SKM-1 (cell line): ENCODE data around the gene RNF19B.

ENCODE experiments used
- DNase-seq: peaks from one replicate; lab custom pipeline; 2025; ENCODE audit not compliant: unreplicated experiment; lab: John Stamatoyannopoulos, UW

RNF19B gene

DNA sequence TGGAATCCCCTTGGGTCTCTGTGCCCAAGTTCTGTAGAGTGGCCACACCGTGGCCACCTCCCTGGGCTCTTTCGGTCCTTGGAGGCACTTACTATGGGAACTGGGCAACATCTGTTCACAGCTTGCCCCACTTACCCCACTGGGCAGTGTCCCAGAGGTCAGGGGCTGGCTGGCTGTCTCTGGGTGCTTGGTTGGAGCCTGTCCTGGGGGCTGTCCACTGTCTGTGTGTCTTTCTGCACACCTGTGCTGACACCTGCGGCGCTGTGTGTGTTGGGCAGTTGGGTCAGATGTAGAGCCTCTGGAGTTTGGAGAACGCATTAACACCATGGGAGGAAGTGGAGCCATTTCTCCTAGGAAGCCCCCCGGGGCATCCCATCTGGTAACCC lies 62.1 kb downstream of the RNF19B start:
- no peak for DNase-seq

DNA sequence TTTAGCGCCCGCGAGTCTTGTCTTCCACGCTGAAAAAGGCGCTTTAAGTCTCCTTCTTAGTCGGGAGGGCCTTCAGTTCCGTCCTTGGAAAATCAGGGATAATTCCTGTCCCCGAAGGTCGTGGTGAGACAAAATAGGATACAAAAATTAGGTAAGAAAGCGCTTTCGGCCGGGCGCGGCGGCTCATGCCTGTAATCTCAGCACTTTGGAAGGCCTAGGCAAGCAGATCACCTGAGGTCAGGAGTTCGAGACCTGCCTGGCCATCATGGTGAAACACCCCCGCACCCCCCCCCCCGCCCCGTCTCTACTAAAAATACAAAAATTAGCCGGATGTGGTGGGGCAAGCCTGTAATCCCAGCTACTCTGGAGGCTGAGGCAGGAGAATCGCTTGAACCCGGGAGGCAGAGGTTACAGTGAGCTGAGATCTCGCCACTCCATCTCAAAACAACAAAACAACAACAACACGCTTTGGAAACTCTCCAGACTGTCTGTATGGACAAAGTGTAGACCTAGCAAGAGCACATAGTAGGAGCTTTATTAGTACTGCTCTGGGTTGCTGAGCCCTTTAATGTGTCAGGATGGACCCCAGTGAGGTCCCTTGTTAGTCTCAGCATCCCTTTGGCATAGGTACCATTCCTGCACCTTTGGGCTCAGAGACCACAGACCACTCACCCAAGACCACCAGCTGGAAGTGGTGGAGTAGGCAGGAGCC lies 62.6 kb downstream of the RNF19B start:
- DNase-seq, result no peak

DNA sequence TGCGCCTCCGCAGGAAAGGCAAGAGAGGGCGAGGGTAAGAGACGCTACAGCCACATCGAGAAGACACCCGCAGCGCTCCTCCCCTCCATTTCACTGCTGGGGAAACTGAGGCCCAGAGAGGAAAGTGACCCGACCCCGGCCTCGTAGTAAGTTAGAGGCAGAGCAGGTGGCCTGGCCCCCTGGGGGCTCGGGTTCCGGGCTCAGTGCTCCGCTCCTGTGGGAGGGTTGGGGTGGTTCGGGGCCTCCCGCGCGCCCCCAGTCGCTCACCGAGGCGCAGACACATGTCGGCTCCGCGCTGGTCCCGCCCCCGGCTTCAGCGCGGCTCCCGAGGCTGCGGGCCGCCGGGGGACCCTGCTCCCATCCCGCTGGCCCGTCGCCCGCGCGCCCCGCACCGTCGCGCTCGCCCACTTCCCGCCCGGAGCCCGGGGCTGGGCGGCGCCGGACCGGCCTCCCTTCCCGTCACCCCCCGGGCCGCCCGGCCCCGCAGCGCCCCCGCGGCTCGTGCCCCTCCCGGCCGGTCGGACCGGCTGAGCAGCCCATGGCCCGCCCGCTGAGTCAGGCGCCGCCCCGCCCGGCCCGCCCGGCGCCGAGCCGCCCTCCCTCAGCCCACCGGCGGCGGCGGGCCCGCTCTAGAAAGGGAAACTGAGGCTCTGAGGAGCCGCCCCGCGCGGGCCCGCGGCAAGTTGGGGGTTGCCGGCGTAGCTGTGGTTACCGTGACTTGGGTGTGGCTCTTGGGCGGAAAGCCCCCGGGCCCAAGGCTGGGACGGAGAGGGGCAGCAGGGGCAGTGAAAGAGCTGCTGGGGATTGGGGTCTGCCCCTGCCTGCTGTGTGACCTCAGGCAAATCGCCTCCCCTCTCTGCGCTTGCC lies 63.4 kb downstream of the RNF19B start, which contains the start of gene TMEM54:
Gene TMEM54, minus strand, starts transcription at position 434 of the 867 bp plus-strand sequence. Its CDS starts 151 bp downstream, at position 283.
- DNase-seq, result no peak

DNA sequence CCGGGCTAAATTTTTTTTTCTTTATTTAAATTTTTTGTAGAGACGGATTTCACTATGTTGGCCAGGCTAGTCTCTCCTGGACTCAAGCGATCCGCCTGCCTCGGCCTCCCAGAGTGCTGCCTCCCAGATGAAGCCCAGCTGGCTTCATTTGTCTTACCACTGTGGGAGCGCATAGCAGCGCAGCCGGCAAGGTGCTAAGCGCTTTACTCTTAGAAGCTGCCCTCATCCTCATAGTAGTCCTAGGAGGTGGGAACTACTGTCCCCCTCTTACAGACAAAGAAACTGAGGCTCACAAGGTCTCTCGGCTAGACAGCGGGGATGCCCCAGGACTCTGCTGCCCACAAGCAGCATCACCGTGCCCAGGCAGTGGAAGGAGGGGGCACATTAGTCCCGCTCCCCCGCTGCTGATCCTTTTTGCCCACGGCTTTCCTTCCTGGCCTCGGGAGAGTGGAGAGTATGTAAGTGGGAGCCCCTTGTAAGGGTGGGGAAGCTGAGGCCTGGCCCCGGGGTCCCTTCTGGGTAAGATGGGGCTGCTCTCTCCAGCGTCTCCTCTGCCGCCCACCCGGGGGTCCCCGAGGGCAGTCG lies 64.1 kb downstream of the RNF19B start:
- no peak for DNase-seq

DNA sequence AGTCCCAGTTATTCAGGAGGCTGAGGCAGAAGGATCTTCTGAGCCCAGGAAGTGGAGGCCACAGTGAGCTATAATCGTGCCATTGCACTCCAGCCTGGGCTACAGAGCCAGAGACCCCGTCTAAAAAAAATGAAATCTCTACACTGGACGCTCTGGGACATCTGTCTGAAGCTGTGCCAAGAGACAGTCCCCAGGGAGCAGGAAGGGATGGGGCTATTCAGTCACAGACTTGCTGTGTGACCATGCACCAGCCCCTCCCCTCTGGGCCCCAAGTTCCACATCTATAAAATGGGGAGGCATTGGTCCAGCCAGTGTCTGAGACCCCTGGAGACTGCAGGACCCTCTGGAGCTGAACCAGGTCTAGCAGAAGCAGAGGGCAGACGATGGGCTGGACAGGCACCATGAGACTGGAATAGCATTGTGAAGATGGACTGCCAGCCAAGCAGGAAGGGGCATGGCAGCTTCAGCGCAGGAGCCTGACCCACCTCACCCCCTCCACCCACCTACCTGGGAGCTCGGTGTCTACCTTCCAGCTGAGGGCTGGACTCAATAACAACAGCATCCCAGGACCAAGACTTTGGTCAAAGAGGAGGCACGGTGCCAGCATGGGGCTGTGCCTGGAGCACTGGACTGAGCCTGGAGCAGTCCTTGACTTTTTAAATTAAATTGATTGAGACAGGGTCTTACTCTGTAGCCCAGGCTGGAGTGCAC lies 64.9 kb downstream of the RNF19B start:
- DNase-seq, result no peak

DNA sequence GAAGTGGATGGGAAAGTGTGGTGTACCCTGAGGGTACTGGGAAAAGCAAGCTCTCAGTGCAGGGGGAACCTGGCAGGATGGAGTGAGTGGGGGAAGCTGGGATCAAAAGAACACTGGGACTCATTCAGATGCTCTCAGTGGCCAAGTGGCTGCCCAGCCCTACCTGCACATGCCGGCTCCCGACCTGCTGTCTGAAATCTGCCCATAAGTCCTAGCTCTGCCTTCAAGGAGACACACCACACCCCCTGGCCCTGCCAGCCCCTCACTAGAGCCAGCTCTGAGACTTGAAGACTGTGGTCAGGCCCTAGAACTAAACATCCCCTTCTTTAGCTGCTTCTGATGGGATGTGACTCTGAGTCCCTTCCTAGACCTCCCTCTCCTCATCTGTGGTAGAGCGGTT lies 65.7 kb downstream of the RNF19B start:
- DNase-seq, result no peak

DNA sequence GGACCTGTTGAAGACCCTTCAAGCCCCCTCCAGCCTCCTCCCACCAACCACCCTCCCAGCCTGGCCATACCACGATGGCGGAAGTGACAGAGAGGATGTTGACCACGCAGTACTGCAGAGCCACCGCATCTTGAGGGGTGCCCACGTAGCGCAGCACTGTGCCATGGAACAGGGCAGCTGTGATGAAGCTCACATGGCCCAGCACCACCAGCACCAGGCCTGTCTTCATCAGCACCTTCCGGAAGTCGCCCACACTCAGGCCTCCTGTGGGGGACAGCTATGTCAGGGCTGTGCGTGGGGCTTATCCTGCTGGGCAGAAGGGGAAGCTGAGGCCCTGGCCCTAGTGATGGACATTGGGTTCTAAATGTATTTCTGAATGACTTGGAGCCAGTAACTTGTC lies 66.6 kb downstream of the RNF19B start:
- DNase-seq, result no peak

DNA sequence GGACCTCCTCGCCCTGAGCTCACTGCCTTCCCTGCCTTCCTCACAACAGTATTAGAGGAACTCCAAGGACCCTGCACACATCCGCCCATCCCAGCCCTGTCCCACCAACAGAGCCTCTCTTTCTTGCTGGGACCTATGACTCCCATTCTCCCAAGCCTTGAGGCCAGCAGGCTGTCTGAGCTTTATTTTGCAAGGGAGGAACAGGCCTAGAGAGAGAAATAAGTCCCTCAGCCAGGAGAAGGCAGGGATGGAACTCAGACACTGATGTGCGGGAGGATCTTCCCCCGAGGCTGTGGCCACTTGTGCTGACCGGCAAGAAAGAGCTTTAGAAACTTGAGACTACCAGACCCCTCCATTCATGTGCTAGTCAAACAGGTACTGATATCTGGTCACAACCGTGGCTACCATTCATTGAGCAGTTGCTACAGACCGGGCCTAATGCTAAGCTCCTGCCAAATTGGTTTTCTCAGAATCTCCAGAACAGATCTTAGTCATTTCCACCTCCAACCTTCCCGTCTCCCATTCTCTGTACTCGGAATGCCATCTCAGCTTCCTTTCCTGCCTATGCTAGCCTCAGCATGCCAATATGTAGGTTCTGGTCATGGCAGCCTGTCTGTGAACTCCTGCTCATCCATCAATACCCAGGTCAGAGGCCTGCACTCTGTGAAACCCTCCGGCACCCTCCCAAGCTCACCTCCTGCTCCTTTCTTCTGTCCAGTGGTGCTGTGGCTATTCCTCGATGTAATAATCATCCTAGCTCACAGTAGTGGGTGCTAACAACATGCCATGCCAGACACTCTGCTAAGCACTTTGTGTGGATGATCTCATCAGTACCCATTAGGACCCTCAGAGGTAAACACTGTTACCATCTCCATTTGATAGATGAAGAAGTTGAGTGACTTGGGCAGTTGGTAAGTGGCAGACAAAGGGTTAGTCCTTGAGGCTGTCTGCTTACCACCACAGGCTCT lies 67.2 kb downstream of the RNF19B start:
- no peak for DNase-seq

DNA sequence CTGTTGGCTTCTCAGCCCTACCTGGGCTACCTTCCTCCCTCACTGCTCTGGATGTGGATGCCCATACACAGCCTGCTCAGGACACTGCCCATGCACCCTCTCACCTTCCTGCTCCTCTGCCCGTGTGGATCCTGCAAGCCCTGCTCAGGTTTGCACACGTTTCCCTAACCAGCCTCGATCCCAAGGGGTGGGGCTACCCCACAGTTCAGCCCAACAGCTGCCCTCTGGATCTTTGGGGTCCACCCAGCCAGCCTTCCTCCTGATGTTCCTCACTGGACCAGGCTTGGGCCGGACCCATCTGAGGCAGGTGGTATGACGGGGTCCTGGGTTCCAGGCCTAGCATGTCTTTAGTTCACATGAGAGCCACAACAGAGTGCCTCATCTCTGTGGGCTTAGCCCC lies 68.2 kb downstream of the RNF19B start:
- DNase-seq, result no peak

DNA sequence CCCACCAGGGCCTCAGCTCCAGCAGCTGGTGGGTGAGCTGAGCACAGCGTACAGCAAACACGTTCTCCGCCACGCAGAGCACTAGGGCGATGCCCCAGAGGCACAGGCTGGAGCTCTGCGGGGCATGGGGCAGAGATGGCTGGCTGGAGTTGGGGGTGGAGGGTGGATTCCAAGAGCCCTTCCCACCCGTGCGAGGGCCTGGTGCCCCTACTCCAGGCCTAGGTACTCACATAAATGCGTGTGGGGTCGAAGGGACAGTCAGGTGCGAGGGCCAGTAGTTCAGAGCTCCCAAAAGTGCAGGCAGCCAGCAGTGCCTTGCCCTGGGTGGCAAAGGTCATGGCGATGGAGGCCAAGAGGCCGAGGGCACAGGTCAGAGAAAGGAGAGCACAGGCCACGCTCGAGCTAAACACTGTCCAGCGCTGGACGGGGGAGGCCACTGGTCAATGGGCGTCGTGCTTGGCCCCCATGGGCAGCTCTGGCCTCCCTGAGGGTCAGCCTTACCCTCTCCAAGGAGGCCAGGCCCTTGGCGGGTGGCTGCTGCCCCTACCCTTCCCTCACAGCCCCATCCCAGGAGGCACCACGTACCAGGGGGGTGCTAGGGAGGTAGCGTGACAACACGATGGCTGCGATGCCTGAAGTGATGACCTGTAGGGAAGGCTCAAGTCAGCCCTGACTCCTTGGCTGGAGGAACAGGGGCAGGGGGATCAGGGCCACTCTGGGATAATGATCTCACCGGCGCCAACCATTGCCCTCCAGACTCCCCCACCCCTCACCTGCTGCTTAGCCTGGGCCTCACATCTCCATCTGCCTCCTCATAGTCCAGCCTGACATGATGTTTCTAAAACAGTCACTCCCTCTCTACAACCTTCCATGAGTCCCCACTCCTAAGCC lies 69.0 kb downstream of the RNF19B start:
- DNase-seq, result no peak

DNA sequence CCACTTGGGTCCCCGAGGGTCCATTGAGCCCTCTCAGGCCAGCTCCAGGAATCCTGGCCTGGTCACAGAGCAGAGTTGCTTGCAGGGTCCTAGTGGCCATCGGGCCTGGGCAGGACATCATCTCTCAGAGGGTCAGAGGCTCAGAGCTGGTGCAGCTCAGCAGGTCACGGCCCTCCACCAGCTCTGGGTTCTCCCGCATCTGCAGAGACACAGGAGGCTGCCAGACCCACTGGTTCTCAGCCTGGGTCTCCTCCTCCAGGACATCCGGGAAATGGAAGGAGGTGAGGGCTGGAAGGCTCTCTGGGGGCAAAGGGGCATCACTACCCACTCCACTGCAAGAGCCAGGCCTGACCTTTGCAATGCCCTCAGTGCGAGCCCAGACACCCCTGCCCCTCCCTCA lies 69.9 kb downstream of the RNF19B start:
- DNase-seq, result no peak

DNA sequence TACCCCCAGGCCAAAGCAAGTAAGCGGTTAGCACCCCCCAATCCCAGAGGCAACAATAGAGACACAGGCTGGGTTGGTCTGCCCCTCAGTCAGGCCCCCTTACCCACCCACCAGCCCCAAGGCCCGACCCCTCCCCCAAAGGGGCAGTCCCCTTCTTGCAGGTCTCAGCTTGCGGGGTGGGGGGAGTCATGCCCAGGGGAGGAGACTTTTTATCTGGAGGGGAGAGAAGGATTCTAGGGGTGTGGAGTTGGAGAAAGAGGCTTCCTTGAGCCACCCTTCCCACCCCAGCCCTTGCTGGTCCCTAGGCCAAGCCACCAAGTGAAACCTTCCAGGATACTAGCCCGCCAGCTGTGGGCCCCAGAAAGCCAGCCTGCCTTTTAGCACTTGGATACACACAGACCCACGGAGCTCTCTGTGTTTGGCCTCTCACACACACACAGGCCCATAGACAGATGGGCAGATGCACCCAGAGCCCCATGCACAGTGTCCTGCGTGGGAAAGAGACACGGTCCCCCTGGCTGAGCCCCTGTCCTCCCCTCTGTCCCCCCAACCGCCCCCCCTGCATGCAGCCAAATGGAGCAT lies 70.5 kb downstream of the RNF19B start:
- DNase-seq, result no peak

DNA sequence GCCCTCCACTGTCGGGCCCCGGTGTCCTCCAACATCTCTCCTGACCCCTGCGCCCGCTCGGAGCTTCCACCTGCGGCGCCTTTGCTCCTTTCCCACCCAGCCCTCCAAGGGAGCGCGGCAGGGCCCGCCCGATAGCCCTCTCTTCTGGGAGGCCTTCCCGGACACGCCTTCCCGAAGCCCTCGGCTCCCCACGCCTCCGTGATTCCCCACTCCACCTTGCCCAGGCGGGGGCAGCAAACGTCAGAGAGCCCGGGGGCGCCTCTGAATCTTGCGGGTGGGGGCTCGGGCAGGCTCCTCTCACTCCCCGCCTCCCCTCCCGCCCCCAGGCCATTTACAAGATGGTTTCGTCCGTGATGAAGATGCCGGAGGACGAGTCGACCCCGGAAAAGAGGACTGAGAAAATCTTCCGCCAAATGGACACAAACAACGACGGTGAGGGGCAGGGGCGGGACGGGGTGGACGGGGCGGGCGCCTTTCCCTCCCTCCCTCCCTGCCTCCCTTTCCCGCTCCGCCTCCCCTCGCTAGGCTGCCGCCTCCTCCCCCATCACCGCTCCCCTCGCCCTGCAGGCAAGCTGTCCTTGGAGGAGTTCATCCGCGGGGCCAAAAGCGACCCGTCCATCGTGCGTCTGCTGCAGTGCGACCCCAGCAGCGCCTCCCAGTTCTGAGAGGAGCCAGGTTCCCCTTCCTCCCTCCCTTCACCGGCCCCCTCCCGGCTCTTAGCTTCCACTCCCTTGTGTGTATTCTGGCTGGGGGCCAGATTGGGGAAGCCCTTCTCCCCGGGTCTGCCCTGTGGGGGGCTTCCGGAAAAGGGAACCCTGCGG lies 71.2 kb downstream of the RNF19B start:
- no peak for DNase-seq

DNA sequence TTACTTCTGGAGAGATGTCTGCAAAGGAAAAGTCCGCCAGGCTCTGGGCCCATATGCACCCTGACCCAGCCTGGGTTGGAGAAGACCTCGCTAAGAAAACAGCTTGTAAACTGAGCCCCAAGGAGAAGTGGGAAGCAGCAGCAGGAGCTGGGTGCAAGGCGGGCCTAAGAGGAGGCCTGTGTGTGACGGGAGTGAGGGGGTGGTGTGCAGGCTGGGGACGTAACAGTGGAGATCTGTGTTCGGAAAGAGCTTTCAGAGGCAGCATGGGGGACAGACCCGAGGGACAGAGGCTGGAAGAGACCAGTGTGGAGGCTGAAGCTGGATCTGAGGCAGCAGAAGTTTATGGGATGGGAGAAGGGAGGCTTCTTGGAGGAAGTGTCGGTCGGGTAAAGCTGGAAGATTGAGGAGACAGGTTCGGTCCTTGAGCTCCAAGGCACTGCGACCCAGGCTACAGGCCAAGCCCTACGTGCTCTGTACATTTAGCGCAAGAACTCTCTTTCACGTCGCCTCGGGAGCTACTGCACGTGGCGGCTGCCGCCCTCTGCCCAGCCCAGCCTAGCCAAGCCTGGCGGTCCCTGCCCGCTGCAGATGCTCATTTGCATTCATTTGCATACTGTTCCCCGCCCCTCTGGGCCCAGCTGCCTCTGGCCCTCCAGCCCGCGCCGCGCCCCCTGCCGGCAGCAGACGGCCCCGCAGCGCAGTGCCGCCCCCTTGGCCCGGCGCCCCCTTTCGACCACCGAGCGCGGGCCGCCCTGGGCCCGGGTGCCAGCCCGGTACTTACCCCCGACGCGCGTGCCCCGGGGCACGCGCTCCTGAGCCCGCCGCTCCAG lies 72.0 kb downstream of the RNF19B start:
- no peak for DNase-seq

DNA sequence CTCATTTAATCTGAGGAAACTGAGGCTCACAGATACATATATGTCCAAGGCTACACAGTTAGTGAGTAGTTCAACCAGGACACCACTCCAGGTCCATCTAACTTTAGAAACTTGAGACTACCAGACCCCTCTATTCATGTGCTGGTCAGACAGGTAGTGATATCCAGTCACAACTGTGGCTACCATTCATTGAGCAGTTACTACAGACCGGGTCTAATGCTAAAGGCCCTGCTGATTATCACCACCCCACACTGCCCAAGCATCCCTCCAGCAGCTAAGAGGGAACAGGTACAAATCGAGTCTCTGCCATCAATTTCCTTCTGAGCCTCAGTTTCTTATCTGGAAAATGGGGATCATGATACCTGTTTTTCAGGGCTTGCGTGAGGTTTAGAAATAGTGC lies 73.0 kb downstream of the RNF19B start:
- no peak for DNase-seq

DNA sequence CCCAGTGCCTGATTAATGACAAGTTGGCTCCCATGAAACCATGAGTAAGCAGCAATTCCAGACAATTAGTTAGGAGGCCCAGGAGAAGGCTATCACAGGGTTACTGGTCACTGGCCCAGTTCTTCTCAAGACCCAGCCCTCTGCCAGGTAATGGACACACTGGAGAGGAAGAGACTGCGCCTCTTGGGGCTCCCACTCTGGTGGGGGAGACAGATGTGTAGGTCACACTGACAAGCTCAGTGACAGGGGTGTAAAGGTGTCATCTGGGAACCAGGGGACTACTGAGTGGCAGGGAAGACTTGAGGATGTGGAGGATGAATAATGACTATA lies 73.4 kb downstream of the RNF19B start:
- DNase-seq, result no peak

DNA sequence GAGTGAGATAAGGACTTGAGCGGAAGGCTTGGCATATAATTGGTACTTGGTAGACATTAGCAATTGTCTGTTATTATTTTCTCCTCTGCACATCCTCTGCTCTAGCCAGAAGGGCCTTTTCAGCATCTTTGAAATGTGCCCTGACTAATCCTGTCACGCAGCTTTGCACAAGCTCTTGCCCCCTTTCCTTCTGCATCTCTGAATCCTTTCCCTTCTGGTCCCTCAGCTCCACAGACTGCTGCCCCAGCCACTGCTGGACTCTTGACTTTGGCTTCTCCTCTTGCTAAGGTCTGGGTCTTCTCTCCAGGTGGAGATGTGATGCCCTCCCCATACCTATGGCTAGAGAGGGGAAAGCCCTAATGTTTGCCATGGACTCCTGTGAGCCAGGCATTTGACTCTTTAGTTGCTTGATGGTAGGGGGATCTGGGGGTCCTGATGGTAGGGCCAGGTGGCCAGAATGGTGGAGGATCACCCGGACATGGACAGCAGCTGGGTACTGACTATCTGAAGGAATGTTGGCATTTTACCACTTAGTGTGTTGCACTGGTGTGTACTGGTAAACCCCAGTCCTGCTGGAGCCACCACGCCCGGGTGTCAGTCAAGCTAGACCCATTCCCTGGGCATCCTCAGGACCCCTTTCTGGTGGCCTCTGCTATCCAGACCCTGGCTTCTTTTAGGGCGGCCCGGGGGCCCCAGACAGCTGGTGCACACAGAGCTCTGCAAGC lies 73.9 kb downstream of the RNF19B start:
- DNase-seq, result no peak
